Activated T-helper 2 cell treated with anti-CD3 and anti-CD28 coated beads, Interferon-gamma antibody, Interleukin-2, Interleukin-4, amounts not matched to agents 10 μg/mL and 5 μg/mL and 100 μg/mL, durations not matched to agents 14 hours and 24 hours and 36 hours (primary cell): Measurements from ENCODE around the gene TPO. TPM values are rescaled to one million over a fixed set of nuclear protein-coding genes. Genes with fewer than 3 reads are reported as not detected.

Experiments
- DNase-seq: peaks from one replicate; pipeline ENCODE4 v3.0.0; 2021; ENCODE audit warnings: low spot score
- H3K27ac Mint-ChIP-seq: one replicate; pipeline ENCODE4 v1.8.0; 2021; ENCODE audit warnings: mixed read lengths
- H3K27me3 Mint-ChIP-seq: one replicate; pipeline ENCODE4 v1.8.0; 2021; ENCODE audit warnings: low read depth, mixed read lengths
- H3K36me3 Mint-ChIP-seq: one replicate; pipeline ENCODE4 v1.8.0; 2021; ENCODE audit warnings: low read depth, mixed read lengths
- H3K4me1 Mint-ChIP-seq: one replicate; pipeline ENCODE4 v1.8.0; 2021; ENCODE audit warnings: low read depth, mixed read lengths
- H3K4me3 Mint-ChIP-seq: one replicate; pipeline ENCODE4 v1.8.0; 2021; ENCODE audit warnings: low read depth, mild to moderate bottlenecking, moderate library complexity, mixed read lengths
- H3K9me3 Mint-ChIP-seq: one replicate; pipeline ENCODE4 v1.8.0; 2021; ENCODE audit warnings: mixed read lengths
- intact Hi-C: fragments of 100-400 bp; cut with micrococcal nuclease; formaldehyde crosslinking; loops from one replicate; pipeline ENCODE4 v1.15.1; 2023
- total RNA-seq: library from RNA; stranded (reverse); gene quantifications from 2 replicates; pipeline ENCODE4 v1.2.3, GENCODE V29; 2022

The TPO gene
- total RNA-seq, 1 donor from 2014 or later, result not detected

DNA sequence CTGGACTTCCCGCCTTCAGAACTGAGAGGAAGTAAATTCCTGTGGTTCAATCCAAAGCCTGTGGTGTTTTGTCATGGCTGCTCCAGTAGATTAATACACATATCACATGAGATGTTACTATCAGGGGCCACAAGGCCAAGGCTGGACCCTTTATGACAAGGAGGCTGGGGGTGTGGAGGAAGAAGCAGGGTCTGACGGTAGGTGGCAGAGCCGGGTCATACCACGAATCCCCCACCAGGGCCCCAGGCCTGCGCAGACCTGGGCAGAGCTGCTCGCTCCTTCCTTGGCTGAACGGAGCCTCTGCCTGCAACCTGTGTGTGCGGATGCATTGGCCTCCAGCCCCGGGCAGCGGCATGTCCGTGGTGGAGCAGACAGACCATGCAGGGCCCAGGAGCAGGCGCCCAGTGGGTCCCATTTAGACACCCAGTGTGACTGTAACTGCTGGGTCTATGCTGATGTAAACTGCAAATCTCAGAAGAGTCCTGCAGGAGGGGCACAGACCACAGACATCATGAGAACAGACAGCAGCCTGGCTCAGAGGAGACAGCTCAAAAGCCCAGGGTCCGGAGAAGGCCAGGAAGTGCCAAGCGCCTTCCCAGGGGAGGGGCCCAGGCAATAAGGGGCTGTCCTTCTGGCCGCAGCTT is 175.8 kb downstream of the TPO start:
- Mint-ChIP-seq H3K9me3 (no peaks in the 10 kb centered on the region), H3K27ac (no peak overlapping the region), H3K4me1 (peaks cover 2% of the 10 kb centered on the region), H3K36me3 (no peaks in the 10 kb centered on the region), H3K27me3 (peaks cover 5% of the 10 kb centered on the region), H3K4me3 (no peak overlapping the region)
- intact Hi-C loops, result no loop called here
- no peak for DNase-seq

DNA sequence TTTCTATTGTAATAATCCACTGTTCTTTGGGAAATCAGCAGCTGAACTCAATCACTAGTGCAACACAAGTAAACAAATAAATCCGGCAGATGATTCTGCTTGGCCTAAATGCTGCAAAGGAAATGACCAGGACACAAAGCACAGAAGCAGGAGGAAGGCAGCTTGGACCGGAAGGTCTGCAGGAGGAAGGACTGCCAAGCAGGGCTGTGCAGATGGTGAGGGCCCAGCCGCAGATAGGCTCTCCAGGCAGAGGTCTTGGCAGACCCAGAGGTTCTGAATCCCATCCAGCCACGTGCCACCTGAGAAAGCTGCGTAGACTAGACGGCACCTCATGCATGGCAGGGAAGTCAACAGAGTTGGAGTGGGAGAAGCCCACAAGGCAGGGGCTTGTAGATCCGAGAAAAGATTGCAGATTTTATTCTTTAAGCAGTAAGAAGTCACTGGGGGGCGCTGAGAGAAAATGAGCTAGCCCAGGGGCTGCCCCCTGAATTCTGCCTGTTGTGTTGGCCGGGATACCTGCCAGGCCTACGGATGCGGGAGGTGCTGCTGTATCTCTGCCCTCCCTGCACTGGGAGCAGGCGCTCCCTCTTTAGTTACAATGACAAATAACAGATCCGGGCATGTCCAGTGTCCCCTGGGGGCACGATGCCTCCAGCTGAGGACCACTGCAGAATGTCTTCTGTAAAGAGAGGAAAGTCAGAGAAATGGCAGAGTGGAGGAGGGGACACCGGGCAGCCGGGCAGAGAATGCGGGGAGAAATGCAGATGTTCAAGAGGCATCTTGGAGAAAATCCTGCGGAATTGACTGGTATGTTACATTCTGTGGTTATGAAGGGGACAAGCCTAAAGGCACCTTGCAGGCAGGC is 177.6 kb downstream of the TPO start:
- Mint-ChIP-seq H3K9me3 (no peaks in the 10 kb centered on the region), H3K4me3 (no peak overlapping the region), H3K27ac (no peak overlapping the region), H3K36me3 (no peaks in the 10 kb centered on the region), H3K4me1 (peaks cover 2% of the 10 kb centered on the region), H3K27me3 (peaks cover 5% of the 10 kb centered on the region)
- no peak for DNase-seq
- intact Hi-C loops, result no loop called here

GRCh38 chr2:1591461-1591770 is 178.2 kb downstream of the TPO start:
- no peak overlapping the region for H3K27ac Mint-ChIP-seq
- no peaks in the 10 kb centered on the region for H3K9me3 Mint-ChIP-seq
- no peaks in the 10 kb centered on the region for H3K36me3 Mint-ChIP-seq
- intact Hi-C loops, result no loop called here
- H3K4me3 Mint-ChIP-seq, result no peak overlapping the region
- no peak for DNase-seq
- peaks cover 5% of the 10 kb centered on the region for H3K27me3 Mint-ChIP-seq
- H3K4me1 Mint-ChIP-seq, result peaks cover 2% of the 10 kb centered on the region
